Fibroblast of villous mesenchyme (primary cell): Measurements from ENCODE around the gene ZFAND2B. TPM values are rescaled to one million over a fixed set of nuclear protein-coding genes. Genes with fewer than 3 reads are reported as not detected.

ENCODE experiments used
- DNase-seq: peaks from one replicate; pipeline ENCODE4 v3.0.0-alpha.2; 2010; ENCODE audit warnings: low read depth
- H3K4me3 ChIP-seq: 2 replicates; pipeline ENCODE4 v1.5.1; 2011; ENCODE audit warnings: low read depth, mild to moderate bottlenecking, low read length
- CTCF ChIP-seq: IDR thresholded peaks from 2 replicates; pipeline ENCODE4 v1.5.1; 2012; ENCODE audit warnings: low read depth, mild to moderate bottlenecking, low read length; ENCODE audit not compliant: insufficient read depth
- total RNA-seq: library from RNA; depleted of rRNA; stranded (reverse); fragments of >200 nt; gene quantifications from 2 replicates; pipeline ENCODE4 v1.2.3, GENCODE V29; 2012

Gene ZFAND2B
- total RNA-seq, 1 donor: 25.5 TPM

- no peak overlapping the region for H3K4me3 ChIP-seq
- no peak for DNase-seq
- TF ChIP-seq CTCF: no peak
Measured at GRCh38 chr2:219223831-219224610, 17.4 kb downstream of the ZFAND2B start.

GRCh38 chr2:219225350-219225749 lies 18.8 kb downstream of the ZFAND2B start:
- no peak for DNase-seq
- no peak overlapping the region for H3K4me3 ChIP-seq
- no peak for TF ChIP-seq CTCF

- TF ChIP-seq CTCF: no peak
- peak overlapping the region; percentile 76 for H3K4me3 ChIP-seq
- peak; percentile 7 for DNase-seq
Measured at GRCh38 chr2:219228041-219228910, 21.7 kb downstream of the ZFAND2B start.

GRCh38 chr2:219228911-219229304 lies 22.3 kb downstream of the ZFAND2B start:
- TF ChIP-seq CTCF: no peak
- H3K4me3 ChIP-seq: peak overlapping the region; percentile 76
- DNase-seq: no peak

GRCh38 chr2:219229305-219230058 lies 22.9 kb downstream of the ZFAND2B start, which contains the start of the genes ANKZF1 and ATG9A:
Gene ANKZF1, plus strand, starts transcription at chr2:219229806. Its CDS starts 452 bp downstream, at chr2:219230258.
Gene ATG9A, minus strand, starts transcription at chr2:219229636. Its CDS starts 1,612 bp downstream, at chr2:219228024.
- no peak for TF ChIP-seq CTCF
- peak; percentile 99 for DNase-seq

GRCh38 chr2:219230059-219230540 lies 23.5 kb downstream of the ZFAND2B start:
- TF ChIP-seq CTCF: no peak
- peak overlapping the region; percentile 76 for H3K4me3 ChIP-seq
- peak; percentile 64 for DNase-seq

More at GRCh38 chr2:219229305-219230058, 22.9 kb downstream of the ZFAND2B start, which contains the start of the genes ANKZF1 and ATG9A:
- peak within 1 kb of the TSS; percentile 76 for H3K4me3 ChIP-seq
